ENCODE results near the gene SNX8.

SNX8 gene

DNA sequence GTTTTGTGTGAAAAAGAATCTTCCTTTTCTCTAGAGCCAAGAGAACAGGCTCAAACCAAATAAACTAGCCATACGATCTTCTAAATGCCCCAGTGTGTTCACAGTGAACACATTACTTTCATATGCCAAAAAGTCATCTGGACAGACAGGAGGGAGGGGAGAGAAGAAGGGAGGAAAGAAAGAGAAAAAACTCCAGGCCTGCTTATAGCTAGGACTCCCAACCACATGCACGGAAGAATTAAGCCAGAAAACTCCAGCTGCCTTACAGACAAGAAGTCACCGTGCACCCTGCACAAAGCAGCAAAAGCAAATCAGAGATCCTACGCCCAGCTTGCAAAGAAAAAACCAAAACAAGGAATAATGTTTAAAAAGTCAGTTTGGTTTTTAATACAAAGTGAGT lies 34.3 kb downstream of the SNX8 start:
- H3K4me3 ChIP-seq (ENCODE audit: low read length) = no peak overlapping the region
- TF ChIP-seq, protein P1, sequence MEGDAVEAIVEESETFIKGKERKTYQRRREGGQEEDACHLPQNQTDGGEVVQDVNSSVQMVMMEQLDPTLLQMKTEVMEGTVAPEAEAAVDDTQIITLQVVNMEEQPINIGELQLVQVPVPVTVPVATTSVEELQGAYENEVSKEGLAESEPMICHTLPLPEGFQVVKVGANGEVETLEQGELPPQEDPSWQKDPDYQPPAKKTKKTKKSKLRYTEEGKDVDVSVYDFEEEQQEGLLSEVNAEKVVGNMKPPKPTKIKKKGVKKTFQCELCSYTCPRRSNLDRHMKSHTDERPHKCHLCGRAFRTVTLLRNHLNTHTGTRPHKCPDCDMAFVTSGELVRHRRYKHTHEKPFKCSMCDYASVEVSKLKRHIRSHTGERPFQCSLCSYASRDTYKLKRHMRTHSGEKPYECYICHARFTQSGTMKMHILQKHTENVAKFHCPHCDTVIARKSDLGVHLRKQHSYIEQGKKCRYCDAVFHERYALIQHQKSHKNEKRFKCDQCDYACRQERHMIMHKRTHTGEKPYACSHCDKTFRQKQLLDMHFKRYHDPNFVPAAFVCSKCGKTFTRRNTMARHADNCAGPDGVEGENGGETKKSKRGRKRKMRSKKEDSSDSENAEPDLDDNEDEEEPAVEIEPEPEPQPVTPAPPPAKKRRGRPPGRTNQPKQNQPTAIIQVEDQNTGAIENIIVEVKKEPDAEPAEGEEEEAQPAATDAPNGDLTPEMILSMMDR (IDR thresholded peaks at IDR 0.05; ENCODE audit: insufficient read depth, low read depth, low read length, missing control alignments) = no peak
- no peak for DNase-seq (ENCODE audit: low read depth)

DNA sequence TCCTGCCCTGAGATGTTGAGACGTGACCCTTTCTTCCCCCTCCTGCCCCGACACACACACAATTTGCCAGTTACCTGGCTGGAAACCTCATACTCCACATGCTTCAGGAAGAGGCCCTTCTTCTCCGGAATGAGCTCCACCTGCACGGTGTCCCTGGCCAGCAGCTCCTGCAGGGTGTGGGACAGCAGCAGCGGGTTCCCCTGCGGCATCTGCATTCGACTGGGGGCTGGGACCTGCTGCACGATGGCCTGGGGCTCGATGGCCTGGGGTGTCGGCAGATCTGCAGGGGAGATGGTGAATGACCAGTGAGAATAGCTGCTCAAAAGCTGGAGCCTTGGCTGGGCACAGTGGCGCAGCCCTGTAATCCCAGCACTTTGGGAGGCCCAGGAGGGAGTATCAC lies 36.2 kb downstream of the SNX8 start:
- TF ChIP-seq, protein P1 (IDR thresholded peaks at IDR 0.05; ENCODE audit: insufficient read depth, low read depth, low read length, missing control alignments) = no peak
- DNase-seq (ENCODE audit: low read depth) = no peak
- H3K4me3 ChIP-seq (ENCODE audit: low read length) = no peak overlapping the region

DNA sequence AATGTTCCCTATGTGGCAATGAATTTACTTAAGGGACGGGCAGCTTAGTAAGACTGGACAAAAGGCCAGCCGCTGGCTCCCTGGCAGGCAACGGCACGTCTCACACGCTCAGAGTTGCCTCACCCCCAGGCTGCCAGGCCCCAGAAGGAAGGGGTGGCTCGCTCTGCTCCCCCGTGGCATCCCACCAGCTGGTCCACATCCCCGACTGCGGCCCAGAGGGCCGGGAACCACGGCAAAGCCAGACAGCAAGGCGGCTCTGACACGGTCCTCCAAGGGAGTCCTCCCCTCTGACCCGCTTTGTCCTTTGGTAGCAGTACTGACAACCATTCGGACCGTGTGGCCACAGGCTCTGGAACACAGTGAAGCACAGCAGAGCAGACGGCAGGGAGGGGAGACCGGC lies 38.1 kb downstream of the SNX8 start:
- H3K4me3 ChIP-seq (ENCODE audit: low read length) = no peak overlapping the region
- TF ChIP-seq, protein P1 (IDR thresholded peaks at IDR 0.05; ENCODE audit: insufficient read depth, low read depth, low read length, missing control alignments) = no peak
- DNase-seq (ENCODE audit: low read depth) = no peak

DNA sequence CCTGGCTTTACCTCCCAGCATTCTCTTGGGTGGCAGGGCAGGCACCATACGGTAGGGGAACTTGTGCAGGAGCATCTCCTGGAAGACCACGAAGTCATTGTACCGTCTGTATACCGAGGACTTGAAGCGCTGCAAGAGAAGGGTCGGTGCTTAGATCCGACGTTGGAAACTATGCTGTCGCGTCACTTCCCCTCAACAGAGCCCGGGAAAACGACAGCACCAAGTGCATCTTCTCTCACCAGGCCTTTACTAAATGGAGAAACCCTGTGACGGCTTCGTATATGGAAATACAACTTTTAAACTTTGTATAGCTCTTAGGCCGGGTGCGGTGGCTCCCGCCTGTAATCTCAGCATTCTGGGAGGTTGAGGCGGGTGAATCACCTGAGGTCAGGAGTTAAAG lies 39.1 kb downstream of the SNX8 start:
- no peak overlapping the region for H3K4me3 ChIP-seq (ENCODE audit: low read length)
- TF ChIP-seq, protein P1 (IDR thresholded peaks at IDR 0.05; ENCODE audit: insufficient read depth, low read depth, low read length, missing control alignments) = no peak
- no peak for DNase-seq (ENCODE audit: low read depth)

DNA sequence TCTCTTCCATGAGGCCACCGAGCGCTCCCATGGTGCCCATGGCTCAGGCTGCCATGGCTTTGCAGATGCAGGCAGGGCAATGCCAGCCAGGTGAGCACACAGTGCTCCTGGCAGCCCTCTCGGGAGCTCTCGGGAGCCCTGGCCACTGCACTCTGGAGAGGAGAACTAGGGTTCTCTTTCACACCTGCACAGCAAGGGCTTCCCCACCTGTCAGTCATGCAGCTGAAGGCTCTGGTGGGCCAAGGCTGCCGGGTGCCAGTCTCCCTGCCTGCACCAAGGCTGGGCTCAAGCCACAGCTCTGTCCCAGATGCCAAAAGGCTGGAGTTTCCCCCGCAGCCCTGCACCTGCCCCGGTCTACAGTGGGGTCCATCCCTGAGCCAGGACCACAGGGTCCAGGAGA lies 39.6 kb downstream of the SNX8 start:
- no peak overlapping the region for H3K4me3 ChIP-seq (ENCODE audit: low read length)
- DNase-seq (ENCODE audit: low read depth) = no peak
- TF ChIP-seq, protein P1 (IDR thresholded peaks at IDR 0.05; ENCODE audit: insufficient read depth, low read depth, low read length, missing control alignments) = no peak

DNA sequence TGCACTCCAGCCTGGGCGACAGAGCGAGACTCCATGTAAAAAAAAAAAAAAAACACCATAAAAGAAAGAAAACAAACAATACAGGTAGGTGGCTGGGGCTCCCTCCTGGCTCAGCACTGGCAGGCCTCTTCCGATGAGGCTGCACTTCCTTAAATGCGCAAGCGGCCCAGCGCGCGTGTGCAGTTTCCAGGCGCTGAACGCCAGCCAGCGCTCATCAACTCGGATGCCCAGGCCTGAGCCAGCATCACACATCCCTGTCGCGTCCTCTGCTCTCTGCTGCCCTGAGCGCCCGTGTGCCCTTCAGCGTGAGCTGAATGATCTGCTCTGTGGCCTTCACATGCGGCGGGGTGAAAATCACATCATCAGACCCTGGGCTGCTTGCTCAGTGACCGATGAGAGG lies 40.4 kb downstream of the SNX8 start:
- no peak for DNase-seq (ENCODE audit: low read depth)
- H3K4me3 ChIP-seq (ENCODE audit: low read length) = no peak overlapping the region
- TF ChIP-seq, protein P1 (IDR thresholded peaks at IDR 0.05; ENCODE audit: insufficient read depth, low read depth, low read length, missing control alignments) = no peak

DNA sequence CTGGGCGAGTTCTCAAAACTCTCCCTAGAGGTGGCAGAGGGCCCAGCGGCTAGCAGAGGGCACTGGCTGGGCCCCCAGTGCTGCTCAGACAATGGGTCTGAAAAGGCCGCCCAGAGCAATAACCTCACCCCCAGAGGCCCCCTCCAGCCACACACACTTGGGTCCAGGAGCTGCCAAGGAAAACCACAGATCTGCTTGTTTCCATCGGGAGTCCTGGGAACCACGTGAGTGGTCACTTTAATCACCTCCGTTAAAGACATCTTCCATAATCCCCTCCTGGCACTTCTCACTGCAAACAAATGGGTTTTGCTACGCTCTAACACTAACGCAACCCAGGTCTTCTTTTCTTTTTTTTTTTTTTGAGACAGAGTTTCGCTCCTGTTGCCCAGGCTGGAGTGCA lies 42.2 kb downstream of the SNX8 start:
- no peak for DNase-seq (ENCODE audit: low read depth)
- H3K4me3 ChIP-seq (ENCODE audit: low read length) = no peak overlapping the region
- TF ChIP-seq, protein P1 (IDR thresholded peaks at IDR 0.05; ENCODE audit: insufficient read depth, low read depth, low read length, missing control alignments) = no peak
